Effector CD8-positive, alpha-beta T cell (primary cell): ENCODE measurements around the gene NPHP4.

ENCODE experiments used
- DNase-seq: peaks from one replicate; lab custom pipeline; 2025; lab: John Stamatoyannopoulos, UW

The NPHP4 gene

DNA sequence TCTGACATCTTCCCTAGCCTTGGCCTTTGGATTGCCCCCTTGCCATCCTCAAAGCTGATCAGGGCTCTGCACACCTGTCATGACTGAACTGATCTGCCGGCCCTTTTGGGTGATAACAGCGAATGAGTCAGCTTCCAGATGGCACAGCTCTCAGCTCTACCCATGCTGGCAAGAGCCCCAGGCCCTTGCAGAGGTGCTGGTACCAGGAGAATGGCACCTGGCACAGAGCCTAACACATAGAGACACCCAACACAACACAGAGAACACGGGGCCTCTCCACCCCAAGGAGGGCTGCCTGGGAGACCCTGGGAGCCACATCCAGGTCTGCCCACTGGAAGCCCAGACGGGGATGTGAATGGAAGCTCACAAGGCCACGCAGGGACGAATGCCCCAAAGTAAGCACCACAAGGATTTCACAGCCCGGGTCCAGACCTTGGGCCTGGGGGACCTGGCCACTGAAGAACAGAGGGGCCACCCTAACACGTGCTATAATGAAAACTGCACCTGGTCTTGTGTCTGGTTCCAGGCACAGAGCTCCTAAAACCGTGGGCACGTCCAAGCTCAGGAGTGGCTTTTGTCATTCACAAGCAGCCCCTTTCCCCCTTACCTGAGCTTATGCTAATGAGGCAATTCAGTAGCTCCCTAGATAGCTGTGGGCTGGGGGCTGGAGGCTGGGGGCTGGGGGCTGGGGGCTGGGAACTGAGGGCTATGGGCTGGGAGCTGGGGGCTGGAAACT, 160.5 kb downstream of the NPHP4 start:
- no peak for DNase-seq

- DNase-seq = no peak
Measured at GRCh38 chr1:5830771-5831599, 161.2 kb downstream of the NPHP4 start.

DNA sequence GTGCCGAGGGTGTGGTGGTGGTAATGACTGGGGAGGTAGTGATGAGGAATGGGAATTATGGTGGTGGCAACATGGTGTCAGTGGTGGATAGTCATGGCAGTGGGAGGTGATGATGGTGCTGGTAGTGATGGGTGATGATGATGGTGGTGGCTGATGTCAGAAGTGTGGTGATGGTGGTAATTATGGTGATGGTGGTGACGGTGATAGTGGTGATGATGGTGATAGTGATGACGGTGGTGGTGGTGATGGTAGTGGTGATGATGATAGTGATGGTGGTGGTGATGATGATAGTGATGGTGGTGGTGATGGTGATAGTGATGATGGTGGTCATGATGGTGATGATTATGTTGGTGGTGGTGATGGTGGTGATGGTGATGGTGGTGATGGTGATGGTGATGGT, 162.8 kb downstream of the NPHP4 start:
- DNase-seq = no peak

DNA sequence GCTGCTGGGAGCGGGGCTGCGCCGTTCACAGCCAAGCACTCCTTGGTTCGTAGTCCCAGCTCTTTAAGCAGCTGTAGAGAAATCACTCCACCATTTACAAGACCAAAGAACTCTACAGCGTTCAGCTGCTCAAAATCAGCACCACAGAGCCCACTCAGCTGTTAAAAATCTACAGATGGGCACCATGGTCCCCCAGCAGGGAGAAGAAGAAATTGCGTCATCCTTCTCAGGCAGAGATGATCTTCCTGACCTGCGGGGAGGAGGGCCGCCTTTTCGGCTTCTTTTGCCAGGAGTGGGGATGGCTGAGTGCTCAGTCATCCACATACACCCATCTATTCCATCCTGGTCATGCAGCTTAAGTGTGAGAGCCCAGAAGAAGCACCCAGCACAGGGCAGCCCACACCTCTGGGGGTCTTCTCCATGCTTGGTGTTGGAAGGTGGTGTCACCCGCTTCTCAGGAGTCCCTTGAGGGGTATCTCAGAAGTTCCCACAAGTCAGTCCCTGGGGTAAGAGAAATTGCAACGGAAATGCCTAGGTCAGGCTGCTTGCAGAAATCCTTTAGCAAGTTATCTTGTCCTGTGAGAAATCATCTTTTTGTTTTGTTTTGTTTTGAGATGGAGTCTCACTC, 163.8 kb downstream of the NPHP4 start:
- DNase-seq = no peak

DNA sequence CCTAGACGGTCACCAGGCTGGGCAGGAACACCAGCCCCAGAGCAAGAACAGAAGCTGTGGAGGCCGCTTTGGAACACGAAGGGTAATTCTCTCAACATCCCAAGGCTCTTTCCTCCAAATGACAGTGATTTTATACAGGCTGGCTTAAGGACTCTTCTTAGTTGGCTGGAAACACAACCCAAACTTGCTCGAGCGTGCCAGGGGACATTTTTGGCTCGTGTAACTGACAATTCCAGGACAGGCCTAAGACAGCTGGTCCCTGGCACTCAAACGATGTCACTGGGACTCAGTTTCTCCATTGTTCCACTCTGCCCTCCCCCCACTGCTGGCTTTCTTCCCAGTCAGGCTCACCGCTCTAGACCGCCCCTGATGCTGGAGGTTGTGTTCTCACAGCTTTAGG, 164.7 kb downstream of the NPHP4 start:
- DNase-seq = no peak

DNA sequence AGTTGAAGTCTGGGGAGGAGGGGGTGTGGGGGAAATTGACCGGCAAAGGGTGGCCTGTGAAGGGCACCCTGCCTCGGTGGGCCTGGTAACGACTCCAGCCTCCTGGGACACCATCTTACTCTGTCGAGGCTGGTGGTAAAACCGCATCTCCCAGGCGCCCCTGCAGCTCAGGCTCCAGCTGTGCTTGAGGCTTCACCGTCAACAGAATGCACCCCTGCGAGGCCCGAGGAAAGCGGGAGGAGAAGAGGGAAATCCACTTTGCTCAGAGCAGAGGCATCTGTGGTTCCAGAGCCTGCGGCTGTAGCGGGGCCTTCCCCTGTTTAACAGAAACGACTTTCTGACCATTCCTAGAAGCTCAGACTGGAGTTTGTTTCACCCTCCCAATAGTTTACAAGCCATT, 165.6 kb downstream of the NPHP4 start:
- no peak for DNase-seq

DNA sequence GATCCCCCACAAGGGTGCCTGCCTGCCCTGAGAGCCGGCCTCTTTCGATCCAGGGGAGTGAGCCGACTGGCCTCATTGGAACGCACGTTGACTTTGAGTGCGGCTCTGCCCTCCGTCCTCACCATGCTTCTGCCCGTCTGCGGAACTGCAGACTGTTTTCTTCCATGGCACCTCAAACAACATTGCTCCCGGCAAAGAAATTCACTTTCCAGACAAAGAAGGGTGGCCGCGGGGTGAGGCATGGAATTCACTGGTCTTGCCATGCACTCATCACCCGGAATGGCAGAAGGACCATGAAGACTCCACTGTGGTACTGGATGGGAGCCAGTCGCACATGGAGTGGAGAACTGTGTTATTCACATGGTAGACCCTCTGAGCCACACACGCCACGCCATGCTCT, 169.5 kb downstream of the NPHP4 start:
- no peak for DNase-seq

- no peak for DNase-seq
Measured at GRCh38 chr1:5822266-5822665, 170.0 kb downstream of the NPHP4 start.

GRCh38 chr1:5821540-5822176, 170.6 kb downstream of the NPHP4 start:
- DNase-seq = no peak

DNA sequence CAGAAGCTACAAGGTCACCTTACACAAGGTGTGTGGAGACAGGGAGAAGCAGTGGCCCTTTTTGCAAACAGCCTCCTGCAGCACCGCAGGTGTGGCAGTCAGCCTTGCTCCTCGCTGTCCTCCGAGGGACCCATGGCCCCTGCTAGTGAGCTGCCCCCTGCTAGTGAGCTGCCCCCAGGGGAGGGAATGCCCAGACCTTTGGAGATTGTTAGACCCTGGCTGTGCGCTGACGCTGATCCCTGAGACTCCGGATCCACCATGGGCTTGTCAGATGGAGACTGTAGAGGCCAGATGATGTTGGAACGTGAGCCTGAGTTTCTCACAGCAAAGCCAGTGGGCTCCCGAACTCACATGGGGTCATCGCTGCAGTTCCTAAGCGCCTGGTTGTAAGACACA, 172.2 kb downstream of the NPHP4 start:
- DNase-seq = no peak

DNA sequence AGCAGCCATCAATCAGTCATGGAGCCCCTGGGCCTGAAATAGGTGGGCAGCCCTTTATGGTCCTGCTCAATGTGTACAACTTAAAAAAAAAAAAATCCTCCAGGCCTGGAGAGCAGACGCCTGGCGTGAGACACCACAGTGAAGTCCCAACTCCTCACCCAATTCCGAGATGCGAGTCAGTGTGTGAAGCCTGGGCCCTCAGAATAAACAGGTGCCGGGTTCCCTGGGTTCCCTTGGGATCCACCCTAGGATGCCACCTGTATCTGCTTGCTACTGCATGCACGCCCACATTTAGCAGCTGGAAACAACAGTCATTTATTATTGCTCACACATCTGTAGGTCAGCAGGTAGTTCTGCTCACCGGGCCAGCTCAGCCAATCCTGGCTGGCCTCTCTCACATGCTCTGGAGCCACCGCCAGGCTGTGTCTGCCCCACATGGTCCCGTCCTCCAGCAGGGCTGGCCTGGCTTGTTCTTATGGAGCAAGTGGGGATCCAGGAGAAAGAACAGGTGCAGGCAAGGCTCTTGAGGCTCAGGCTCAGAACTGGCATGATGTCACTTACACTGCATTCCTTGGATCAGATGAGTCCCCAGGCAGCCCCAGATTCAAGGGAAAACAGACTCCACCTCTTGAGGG, 172.7 kb downstream of the NPHP4 start:
- DNase-seq = no peak

- no peak for DNase-seq
Measured at GRCh38 chr1:5818755-5819154, 173.5 kb downstream of the NPHP4 start.

DNA sequence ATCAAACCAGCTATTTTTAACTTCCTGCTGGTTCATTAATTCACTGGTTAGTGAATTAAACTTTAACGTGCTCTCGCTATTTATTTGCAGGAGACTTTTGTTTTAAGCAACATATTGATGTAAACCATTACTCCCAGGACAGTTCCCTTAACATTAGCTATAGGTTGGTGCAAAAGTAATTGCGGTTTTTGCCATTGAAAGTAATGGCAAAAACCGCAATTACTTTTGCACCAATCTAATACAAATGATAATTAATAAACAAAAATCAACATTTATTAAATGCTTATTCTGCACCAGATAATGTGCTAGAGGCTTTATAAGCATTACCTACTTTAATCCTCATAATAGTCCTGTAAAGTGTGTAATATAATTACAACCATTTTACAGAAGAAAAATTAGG, 176.5 kb downstream of the NPHP4 start:
- no peak for DNase-seq

DNA sequence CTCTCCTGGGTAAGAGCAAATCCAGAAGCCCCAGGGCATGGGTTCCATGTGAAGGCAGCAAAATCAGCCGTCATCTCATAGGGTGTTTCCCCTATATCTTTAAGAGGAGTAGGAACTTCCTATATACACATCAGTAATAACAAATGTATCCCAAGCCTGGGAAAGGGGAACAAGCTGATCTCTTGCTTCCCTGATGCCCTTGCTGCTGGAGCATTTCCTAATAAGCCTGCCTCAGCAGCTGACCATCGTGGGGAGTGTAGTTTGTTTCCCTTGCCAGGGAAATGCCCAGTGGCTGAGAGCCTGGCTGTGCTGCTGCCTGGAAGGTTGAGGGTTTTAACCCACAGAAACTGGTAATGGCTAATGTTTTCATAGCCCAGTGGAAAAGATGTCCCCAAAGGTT, 177.0 kb downstream of the NPHP4 start:
- DNase-seq = no peak

DNA sequence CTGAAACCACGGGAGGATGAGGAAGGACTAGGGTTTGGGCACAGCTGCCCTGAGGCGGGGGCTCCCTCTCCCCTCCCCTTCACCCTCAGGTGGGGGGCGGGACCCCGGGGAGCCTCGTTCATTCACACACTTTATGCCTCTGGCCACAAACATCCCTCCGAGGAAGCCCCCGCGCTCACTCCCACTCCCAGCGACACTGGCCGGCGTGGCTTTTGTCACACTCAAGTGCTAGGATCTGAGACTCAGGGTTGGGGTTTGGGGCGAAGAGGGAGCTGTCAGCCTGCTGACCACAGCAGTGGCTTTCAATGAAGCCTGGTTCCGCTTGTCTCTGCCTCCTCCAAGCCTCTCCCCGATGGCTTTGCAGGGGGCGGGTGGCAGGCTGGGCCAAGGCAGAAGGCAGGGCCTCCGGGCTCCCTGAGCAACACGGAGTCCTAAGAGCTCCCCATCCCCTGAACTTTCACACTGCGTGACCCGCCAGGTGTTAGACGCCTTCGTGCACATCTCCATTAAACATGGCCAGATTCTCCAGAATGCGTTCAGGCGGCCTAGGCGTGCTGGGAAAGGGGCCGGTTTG, 178.1 kb downstream of the NPHP4 start:
- no peak for DNase-seq

- no peak for DNase-seq
Measured at GRCh38 chr1:5813480-5813879, 178.7 kb downstream of the NPHP4 start.
